ENCODE results near the gene SIGLEC11. TPM values are rescaled to one million over a fixed set of nuclear protein-coding genes. Genes with fewer than 3 reads are reported as not detected.

The SIGLEC11 gene
- total RNA-seq, 2 experiments from 2014 or later: not detected

GRCh38 chr19:49921871-49922795, 38.8 kb downstream of the SIGLEC11 start:
- POLR2A ChIA-PET: no interaction called here
- intact Hi-C loops (cut with micrococcal nuclease; ENCODE audit: unreplicated experiment): no loop called here
- peaks cover 97% of the 10 kb centered on the region for H3K79me2 ChIP-seq (ENCODE audit: insufficient read depth, low read depth, low read length)
- H3K9me3 ChIP-seq (ENCODE audit: low read length): no peaks in the 10 kb centered on the region
- H3K27ac ChIP-seq (ENCODE audit: low read depth, low read length, poor library complexity, severe bottlenecking): peak overlapping the region; percentile 85
- peaks cover 96% of the 10 kb centered on the region for H3K36me3 ChIP-seq (ENCODE audit: insufficient read depth, low read length)
- no peak overlapping the region for H2AFZ ChIP-seq (ENCODE audit: low read length)
- H3K4me3 ChIP-seq (ENCODE audit: low read depth, low read length, poor library complexity, severe bottlenecking): no peak overlapping the region
- no peak for DNase-seq (ENCODE audit: low spot score)
- H3K4me2 ChIP-seq (ENCODE audit: low read length): peak overlapping the region; percentile 82; the same call in 1 of the 2 replicates
- TF ChIP-seq EZH2phosphoT487 (IDR thresholded peaks at IDR 0.05; ENCODE audit: borderline replicate concordance, low read depth, low read length): no peak
- TF ChIP-seq, protein P1, sequence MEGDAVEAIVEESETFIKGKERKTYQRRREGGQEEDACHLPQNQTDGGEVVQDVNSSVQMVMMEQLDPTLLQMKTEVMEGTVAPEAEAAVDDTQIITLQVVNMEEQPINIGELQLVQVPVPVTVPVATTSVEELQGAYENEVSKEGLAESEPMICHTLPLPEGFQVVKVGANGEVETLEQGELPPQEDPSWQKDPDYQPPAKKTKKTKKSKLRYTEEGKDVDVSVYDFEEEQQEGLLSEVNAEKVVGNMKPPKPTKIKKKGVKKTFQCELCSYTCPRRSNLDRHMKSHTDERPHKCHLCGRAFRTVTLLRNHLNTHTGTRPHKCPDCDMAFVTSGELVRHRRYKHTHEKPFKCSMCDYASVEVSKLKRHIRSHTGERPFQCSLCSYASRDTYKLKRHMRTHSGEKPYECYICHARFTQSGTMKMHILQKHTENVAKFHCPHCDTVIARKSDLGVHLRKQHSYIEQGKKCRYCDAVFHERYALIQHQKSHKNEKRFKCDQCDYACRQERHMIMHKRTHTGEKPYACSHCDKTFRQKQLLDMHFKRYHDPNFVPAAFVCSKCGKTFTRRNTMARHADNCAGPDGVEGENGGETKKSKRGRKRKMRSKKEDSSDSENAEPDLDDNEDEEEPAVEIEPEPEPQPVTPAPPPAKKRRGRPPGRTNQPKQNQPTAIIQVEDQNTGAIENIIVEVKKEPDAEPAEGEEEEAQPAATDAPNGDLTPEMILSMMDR (conservative IDR thresholded peaks at IDR 0.05; ENCODE audit: low read length): no peak
- CTCF ChIA-PET (ENCODE audit: unreplicated experiment): no interaction called here
- H4K20me1 ChIP-seq (ENCODE audit: insufficient read depth, low read length): no peaks in the 10 kb centered on the region
- peaks cover 49% of the 10 kb centered on the region for H3K4me1 ChIP-seq (ENCODE audit: insufficient read depth, low read length, poor library complexity, severe bottlenecking)
- H3K9me2 ChIP-seq (ENCODE audit: insufficient read depth, low read length): no peaks in the 10 kb centered on the region
- BruUV-seq (replicated peaks): no TSS peak

DNA sequence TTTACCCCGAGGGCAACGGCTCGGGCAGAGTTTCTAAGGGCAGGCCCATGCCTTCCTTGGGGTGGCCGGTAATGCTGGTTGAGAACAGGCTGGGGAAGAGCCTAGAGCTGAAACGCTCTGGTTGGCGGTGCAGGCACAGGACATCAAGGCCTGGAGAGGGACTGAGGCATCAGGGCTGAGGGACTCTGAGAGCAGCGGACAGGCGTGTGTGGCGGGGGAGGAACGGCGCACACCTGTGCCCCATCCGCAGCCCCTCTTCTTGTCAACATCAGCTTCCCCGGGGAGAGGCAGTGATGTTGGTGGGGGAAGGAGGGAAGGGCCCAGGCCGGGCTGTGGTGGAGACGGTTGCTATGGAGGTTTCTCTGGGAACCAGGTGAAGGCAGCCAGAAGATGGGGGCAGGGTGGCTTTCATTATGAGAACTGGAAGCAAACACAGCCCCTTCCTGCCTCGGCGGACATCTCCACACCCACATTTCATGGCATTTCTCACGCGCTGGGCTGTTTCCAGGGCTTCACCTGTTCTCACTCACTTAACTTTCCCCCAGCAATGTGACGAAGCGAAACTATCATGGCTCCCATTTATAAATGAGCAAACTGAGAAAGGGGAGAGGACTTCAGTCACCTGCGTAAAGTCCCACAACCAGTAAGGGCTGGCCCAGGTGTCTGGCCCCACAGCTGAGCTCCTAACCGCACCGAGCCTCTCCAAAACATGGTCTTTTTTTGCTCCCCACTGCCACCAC, 40.2 kb downstream of the SIGLEC11 start:
- no peak overlapping the region for H3K27ac ChIP-seq (ENCODE audit: low read depth, low read length, poor library complexity, severe bottlenecking)
- no peaks in the 10 kb centered on the region for H3K9me2 ChIP-seq (ENCODE audit: insufficient read depth, low read length)
- no peaks in the 10 kb centered on the region for H3K9me3 ChIP-seq (ENCODE audit: low read length)
- no peak overlapping the region for H3K4me3 ChIP-seq (ENCODE audit: low read depth, low read length, poor library complexity, severe bottlenecking)
- TF ChIP-seq, protein P1 (conservative IDR thresholded peaks at IDR 0.05; ENCODE audit: low read length): no peak
- TF ChIP-seq EZH2phosphoT487 (IDR thresholded peaks at IDR 0.05; ENCODE audit: borderline replicate concordance, low read depth, low read length): no peak
- intact Hi-C loops (cut with micrococcal nuclease; ENCODE audit: unreplicated experiment): no loop called here
- H3K4me2 ChIP-seq (ENCODE audit: low read length): no peak overlapping the region
- ChIA-PET POLR2A (interaction anchor here (0.6 kb wide), 1 partner anchor 17 kb away, joined by 5 read pairs; no protein-coding TSS in a partner anchor), CTCF (ENCODE audit: unreplicated experiment) (no interaction called here)
- no peaks in the 10 kb centered on the region for H4K20me1 ChIP-seq (ENCODE audit: insufficient read depth, low read length)
- no TSS peak for BruUV-seq (replicated peaks)
- H2AFZ ChIP-seq (ENCODE audit: low read length): no peak overlapping the region
- peaks cover 95% of the 10 kb centered on the region for H3K36me3 ChIP-seq (ENCODE audit: insufficient read depth, low read length)
- H3K4me1 ChIP-seq (ENCODE audit: insufficient read depth, low read length, poor library complexity, severe bottlenecking): peaks cover 36% of the 10 kb centered on the region
- peaks cover 92% of the 10 kb centered on the region for H3K79me2 ChIP-seq (ENCODE audit: insufficient read depth, low read depth, low read length)
- DNase-seq (ENCODE audit: low spot score): no peak

All from OCI-LY7 (cell line).